ENCODE data around the gene DNAH8.

Gene DNAH8

DNA sequence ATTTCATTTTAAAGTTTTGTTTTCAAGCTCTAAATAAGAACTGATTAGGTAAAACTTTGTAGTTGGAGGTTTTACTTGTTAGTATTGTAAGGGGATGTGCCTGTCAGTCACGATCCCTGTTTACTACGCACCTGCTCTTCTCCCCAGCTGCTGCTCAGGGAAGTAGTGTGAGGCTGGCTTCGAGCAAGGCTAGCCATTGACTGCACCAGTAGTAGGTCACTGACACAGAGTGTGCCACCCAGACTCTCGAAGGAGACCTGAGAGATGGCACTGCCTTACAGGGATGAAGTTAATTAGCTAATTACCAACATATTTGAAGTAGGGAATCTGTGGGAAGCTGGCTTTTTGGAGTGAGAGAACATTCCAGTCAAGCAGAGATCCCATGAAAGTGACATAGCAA lies 89.2 kb downstream of the DNAH8 start:
- no peaks in the 10 kb centered on the region for H3K4me1 ChIP-seq (ENCODE audit: control insufficient read depth in 1 of 2, insufficient read depth in 2 of 2, low read length in 2 of 2)

DNA sequence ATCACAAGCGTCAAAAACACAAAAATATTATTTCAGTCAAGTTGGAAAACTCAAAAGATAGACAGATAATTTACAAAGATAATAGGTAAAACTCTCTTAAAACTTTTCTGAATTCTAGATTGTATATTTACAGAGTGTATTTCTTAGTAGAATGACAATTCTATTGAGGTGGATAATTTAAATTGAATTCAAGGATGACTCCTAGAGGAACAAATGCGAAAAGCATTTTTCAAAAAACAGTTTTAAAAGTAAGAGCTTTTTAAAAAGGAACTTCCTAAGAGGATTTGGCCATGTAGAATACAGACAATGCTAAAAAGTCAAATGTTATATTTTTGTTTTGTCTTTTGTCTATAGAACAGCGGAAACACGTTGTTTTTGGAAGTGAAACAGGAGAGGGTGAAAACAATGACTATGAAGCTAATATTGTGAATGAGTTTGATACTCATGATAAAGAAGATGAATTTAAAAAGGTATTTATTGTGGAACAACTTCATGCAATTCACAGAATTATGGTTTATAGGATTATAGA lies 90.1 kb downstream of the DNAH8 start:
- Histone ChIP-seq H3K27me3 (ENCODE audit: control insufficient read depth in 1 of 2, insufficient read depth in 2 of 2, low read length in 2 of 2) (no peaks in the 10 kb centered on the region), H3K4me3 (ENCODE audit: low read depth in 1 of 2, low read length in 2 of 2) (no peak overlapping the region), H3K9ac (ENCODE audit: low read depth in 1 of 2, low read length in 2 of 2) (no peak overlapping the region), H3K4me1 (ENCODE audit: control insufficient read depth in 1 of 2, insufficient read depth in 2 of 2, low read length in 2 of 2) (no peaks in the 10 kb centered on the region), H3K36me3 (ENCODE audit: control insufficient read depth in 1 of 2, insufficient read depth in 2 of 2, low read length in 2 of 2) (no peaks in the 10 kb centered on the region), H3K9me3 (ENCODE audit: control insufficient read depth in 1 of 2, low read length in 2 of 2) (no peaks in the 10 kb centered on the region), H3K27ac (ENCODE audit: low read depth, low read length) (no peak overlapping the region)

More for the DNA sequence above, 89.2 kb downstream of the DNAH8 start:
- H3K36me3 ChIP-seq (ENCODE audit: control insufficient read depth in 1 of 2, insufficient read depth in 2 of 2, low read length in 2 of 2), result no peaks in the 10 kb centered on the region
- no peaks in the 10 kb centered on the region for H3K9me3 ChIP-seq (ENCODE audit: control insufficient read depth in 1 of 2, low read length in 2 of 2)
- no peak overlapping the region for H3K9ac ChIP-seq (ENCODE audit: low read depth in 1 of 2, low read length in 2 of 2)
- H3K27me3 ChIP-seq (ENCODE audit: control insufficient read depth in 1 of 2, insufficient read depth in 2 of 2, low read length in 2 of 2), result no peaks in the 10 kb centered on the region
- H3K4me3 ChIP-seq (ENCODE audit: low read depth in 1 of 2, low read length in 2 of 2), result no peak overlapping the region
- no peak overlapping the region for H3K27ac ChIP-seq (ENCODE audit: low read depth, low read length)

DNA sequence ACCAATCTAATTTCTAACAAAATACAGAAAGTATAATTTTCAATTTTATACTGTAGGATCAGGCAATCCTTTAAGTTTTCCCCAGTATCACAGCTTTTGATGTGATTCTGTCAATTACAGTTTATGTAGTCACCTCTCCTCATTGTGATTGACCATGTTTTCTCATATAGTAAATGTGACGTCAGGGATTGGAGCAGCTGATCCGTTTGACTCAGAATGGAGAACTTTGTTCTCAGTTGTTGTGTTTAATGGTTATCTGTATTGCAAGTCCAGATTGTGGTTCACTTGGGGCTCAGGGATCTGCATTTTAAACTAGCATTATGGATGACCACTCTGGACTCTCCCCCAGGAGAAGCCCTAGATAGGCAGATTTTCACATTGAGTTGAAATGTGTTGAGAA lies 90.6 kb downstream of the DNAH8 start:
- no peaks in the 10 kb centered on the region for H3K36me3 ChIP-seq (ENCODE audit: control insufficient read depth in 1 of 2, insufficient read depth in 2 of 2, low read length in 2 of 2)
- no peaks in the 10 kb centered on the region for H3K4me1 ChIP-seq (ENCODE audit: control insufficient read depth in 1 of 2, insufficient read depth in 2 of 2, low read length in 2 of 2)
- no peak overlapping the region for H3K9ac ChIP-seq (ENCODE audit: low read depth in 1 of 2, low read length in 2 of 2)
- no peak overlapping the region for H3K4me3 ChIP-seq (ENCODE audit: low read depth in 1 of 2, low read length in 2 of 2)
- no peaks in the 10 kb centered on the region for H3K27me3 ChIP-seq (ENCODE audit: control insufficient read depth in 1 of 2, insufficient read depth in 2 of 2, low read length in 2 of 2)
- H3K9me3 ChIP-seq (ENCODE audit: control insufficient read depth in 1 of 2, low read length in 2 of 2), result no peaks in the 10 kb centered on the region
- H3K27ac ChIP-seq (ENCODE audit: low read depth, low read length), result no peak overlapping the region

DNA sequence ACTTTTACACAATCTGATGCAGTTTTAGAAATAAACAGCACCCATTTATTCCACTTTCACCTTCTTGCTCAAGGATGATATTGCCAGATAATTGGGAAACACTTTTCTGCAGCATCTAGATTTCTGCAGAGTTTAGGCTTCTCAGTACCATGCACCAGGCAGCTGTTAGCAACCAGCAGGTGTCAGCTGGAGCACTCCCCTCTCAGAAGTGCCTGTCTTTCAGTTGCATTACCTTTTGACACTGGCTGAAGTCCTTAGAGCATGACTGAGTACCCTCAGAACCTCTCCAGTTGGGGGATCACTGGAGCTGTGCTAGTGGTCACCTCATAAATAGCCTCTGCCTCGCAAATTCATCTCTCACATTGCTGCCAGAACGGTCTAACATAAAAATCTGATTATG lies 91.2 kb downstream of the DNAH8 start:
- no peak overlapping the region for H3K27ac ChIP-seq (ENCODE audit: low read depth, low read length)
- H3K36me3 ChIP-seq (ENCODE audit: control insufficient read depth in 1 of 2, insufficient read depth in 2 of 2, low read length in 2 of 2), result no peaks in the 10 kb centered on the region
- no peak overlapping the region for H3K9ac ChIP-seq (ENCODE audit: low read depth in 1 of 2, low read length in 2 of 2)
- H3K4me1 ChIP-seq (ENCODE audit: control insufficient read depth in 1 of 2, insufficient read depth in 2 of 2, low read length in 2 of 2), result no peaks in the 10 kb centered on the region
- no peaks in the 10 kb centered on the region for H3K9me3 ChIP-seq (ENCODE audit: control insufficient read depth in 1 of 2, low read length in 2 of 2)
- H3K27me3 ChIP-seq (ENCODE audit: control insufficient read depth in 1 of 2, insufficient read depth in 2 of 2, low read length in 2 of 2), result no peaks in the 10 kb centered on the region
- no peak overlapping the region for H3K4me3 ChIP-seq (ENCODE audit: low read depth in 1 of 2, low read length in 2 of 2)

DNA sequence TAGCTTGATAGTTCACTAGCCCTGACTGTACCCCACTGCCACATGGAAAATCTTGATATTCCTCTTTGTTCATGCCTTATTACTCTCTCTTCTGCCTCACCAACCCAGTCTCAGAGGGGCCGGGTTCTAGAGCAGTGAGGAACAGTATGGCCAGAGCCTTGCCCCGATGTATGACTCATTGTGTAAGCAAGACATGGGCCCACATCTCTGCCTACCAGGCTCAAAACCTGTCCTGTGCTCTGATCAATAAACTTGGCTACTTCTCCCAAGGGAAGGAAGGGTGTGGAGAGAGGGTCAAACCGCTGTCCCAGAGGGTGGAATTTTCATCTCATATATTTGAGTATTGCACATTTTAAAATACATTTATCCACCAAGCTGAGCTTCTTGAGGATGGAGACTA lies 91.7 kb downstream of the DNAH8 start:
- no peak overlapping the region for H3K4me3 ChIP-seq (ENCODE audit: low read depth in 1 of 2, low read length in 2 of 2)
- H3K27ac ChIP-seq (ENCODE audit: low read depth, low read length), result no peak overlapping the region
- H3K36me3 ChIP-seq (ENCODE audit: control insufficient read depth in 1 of 2, insufficient read depth in 2 of 2, low read length in 2 of 2), result no peaks in the 10 kb centered on the region
- no peaks in the 10 kb centered on the region for H3K9me3 ChIP-seq (ENCODE audit: control insufficient read depth in 1 of 2, low read length in 2 of 2)
- H3K27me3 ChIP-seq (ENCODE audit: control insufficient read depth in 1 of 2, insufficient read depth in 2 of 2, low read length in 2 of 2), result no peaks in the 10 kb centered on the region
- H3K4me1 ChIP-seq (ENCODE audit: control insufficient read depth in 1 of 2, insufficient read depth in 2 of 2, low read length in 2 of 2), result no peaks in the 10 kb centered on the region
- no peak overlapping the region for H3K9ac ChIP-seq (ENCODE audit: low read depth in 1 of 2, low read length in 2 of 2)

DNA sequence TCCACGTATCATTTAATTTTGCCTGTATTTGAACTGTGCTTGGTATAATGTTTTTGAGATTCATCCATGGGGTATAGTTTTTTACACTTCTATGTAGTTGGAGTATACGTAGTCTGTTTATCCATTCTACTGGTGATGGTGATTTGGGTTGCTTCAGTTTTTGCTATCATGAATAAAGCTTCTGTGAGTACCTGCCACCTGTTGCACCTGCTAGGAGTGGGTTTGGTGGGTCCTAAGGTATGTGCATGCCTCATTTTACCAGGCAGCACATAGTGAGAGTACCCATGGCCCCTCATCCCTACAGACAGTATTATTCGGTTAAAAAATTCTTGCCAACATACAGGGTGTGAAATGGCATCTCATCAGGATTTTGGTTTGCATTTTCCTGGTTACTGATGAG lies 92.9 kb downstream of the DNAH8 start:
- Histone ChIP-seq H3K9ac (ENCODE audit: low read depth in 1 of 2, low read length in 2 of 2) (no peak overlapping the region), H3K27me3 (ENCODE audit: control insufficient read depth in 1 of 2, insufficient read depth in 2 of 2, low read length in 2 of 2) (no peaks in the 10 kb centered on the region), H3K36me3 (ENCODE audit: control insufficient read depth in 1 of 2, insufficient read depth in 2 of 2, low read length in 2 of 2) (no peaks in the 10 kb centered on the region)

DNA sequence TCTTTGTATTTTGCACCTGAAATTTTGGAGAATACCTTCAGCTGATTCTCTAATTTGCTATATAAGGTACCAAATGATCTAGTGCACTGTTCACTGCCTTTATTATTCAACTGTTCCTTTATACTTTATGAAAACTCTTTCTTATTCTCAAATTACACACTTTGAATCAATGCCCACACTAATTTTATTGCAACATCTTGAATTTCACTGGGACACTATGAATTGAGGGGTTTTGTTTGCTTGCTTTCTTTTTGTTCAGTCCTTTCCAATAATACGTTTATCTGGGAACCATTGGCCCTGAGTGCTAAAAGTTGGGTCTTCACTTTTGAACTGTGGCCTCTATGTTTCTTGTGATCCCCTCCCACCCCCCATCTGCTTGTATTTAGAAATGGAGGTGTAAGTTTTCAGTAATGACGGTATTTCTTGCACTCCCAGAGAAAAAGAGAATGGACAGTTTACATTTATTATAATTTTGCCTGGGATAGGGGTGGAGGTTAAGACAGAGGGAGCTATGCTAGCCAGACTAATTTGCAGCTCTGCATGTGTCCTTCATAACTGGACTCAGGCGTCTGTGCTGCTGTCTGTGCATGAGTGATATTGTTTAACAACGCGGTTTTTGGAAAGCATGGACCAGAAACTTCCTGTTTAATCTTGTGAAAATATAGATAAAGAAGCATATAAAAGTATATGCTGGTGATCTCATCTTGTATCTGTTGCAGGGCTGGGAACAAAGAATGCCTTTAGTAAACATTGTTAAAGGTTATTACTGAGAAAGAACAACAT lies 98.1 kb downstream of the DNAH8 start:
- no peak overlapping the region for H3K9ac ChIP-seq (ENCODE audit: low read depth in 1 of 2, low read length in 2 of 2)
- no peak overlapping the region for H3K4me3 ChIP-seq (ENCODE audit: low read depth in 1 of 2, low read length in 2 of 2)
- H3K4me1 ChIP-seq (ENCODE audit: control insufficient read depth in 1 of 2, insufficient read depth in 2 of 2, low read length in 2 of 2), result no peaks in the 10 kb centered on the region
- no peaks in the 10 kb centered on the region for H3K36me3 ChIP-seq (ENCODE audit: control insufficient read depth in 1 of 2, insufficient read depth in 2 of 2, low read length in 2 of 2)
- no peaks in the 10 kb centered on the region for H3K27me3 ChIP-seq (ENCODE audit: control insufficient read depth in 1 of 2, insufficient read depth in 2 of 2, low read length in 2 of 2)
- H3K27ac ChIP-seq (ENCODE audit: low read depth, low read length), result no peak overlapping the region
- H3K9me3 ChIP-seq (ENCODE audit: control insufficient read depth in 1 of 2, low read length in 2 of 2), result no peaks in the 10 kb centered on the region

More for the DNA sequence above, 92.9 kb downstream of the DNAH8 start:
- Histone ChIP-seq H3K27ac (ENCODE audit: low read depth, low read length) (no peak overlapping the region), H3K4me1 (ENCODE audit: control insufficient read depth in 1 of 2, insufficient read depth in 2 of 2, low read length in 2 of 2) (no peaks in the 10 kb centered on the region), H3K9me3 (ENCODE audit: control insufficient read depth in 1 of 2, low read length in 2 of 2) (no peaks in the 10 kb centered on the region), H3K4me3 (ENCODE audit: low read depth in 1 of 2, low read length in 2 of 2) (no peak overlapping the region)

DNA sequence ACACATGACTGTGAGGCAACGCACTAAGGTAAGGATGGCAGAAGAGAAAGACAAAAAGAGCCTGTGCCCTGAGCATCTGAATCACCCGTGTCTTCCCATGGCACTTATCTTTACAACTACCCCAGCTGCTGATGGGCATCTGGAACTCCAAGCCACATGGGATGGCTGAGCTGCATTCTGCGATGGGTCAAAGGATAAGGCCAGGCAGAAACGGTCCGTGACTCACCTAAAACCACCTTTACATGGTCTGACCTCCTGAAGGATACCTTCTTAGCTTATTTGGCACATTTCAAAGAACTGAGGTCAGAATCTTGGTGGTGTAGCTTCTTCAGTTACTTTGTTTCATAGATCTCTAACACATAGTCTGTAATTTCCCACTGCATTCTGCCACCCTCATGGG lies 99.7 kb downstream of the DNAH8 start:
- Histone ChIP-seq H3K4me3 (ENCODE audit: low read depth in 1 of 2, low read length in 2 of 2) (no peak overlapping the region), H3K36me3 (ENCODE audit: control insufficient read depth in 1 of 2, insufficient read depth in 2 of 2, low read length in 2 of 2) (no peaks in the 10 kb centered on the region), H3K9ac (ENCODE audit: low read depth in 1 of 2, low read length in 2 of 2) (no peak overlapping the region), H3K9me3 (ENCODE audit: control insufficient read depth in 1 of 2, low read length in 2 of 2) (no peaks in the 10 kb centered on the region), H3K4me1 (ENCODE audit: control insufficient read depth in 1 of 2, insufficient read depth in 2 of 2, low read length in 2 of 2) (no peaks in the 10 kb centered on the region), H3K27me3 (ENCODE audit: control insufficient read depth in 1 of 2, insufficient read depth in 2 of 2, low read length in 2 of 2) (no peaks in the 10 kb centered on the region), H3K27ac (ENCODE audit: low read depth, low read length) (no peak overlapping the region)

DNA sequence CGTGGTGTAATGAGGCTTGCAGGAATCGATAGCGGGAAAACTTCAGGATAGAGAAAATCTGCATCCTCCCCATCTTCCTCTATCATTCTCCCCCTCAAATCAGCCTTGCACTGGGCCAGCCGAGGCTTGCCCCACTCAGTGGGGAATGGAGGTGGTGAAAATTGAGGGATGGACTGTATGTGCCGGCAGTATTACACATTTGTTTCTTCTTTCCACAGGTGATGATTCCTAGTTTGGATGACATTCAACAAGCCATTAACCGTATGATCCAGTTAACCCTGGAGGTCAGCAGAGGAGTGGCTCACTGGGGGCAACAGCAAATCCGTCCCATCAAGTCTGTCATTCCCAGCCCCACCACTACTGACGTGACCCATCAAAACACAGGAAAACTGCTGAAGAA lies 100.1 kb downstream of the DNAH8 start:
- Histone ChIP-seq H3K9me3 (ENCODE audit: control insufficient read depth in 1 of 2, low read length in 2 of 2) (no peaks in the 10 kb centered on the region), H3K27me3 (ENCODE audit: control insufficient read depth in 1 of 2, insufficient read depth in 2 of 2, low read length in 2 of 2) (no peaks in the 10 kb centered on the region), H3K9ac (ENCODE audit: low read depth in 1 of 2, low read length in 2 of 2) (no peak overlapping the region), H3K4me3 (ENCODE audit: low read depth in 1 of 2, low read length in 2 of 2) (no peak overlapping the region), H3K36me3 (ENCODE audit: control insufficient read depth in 1 of 2, insufficient read depth in 2 of 2, low read length in 2 of 2) (no peaks in the 10 kb centered on the region), H3K27ac (ENCODE audit: low read depth, low read length) (no peak overlapping the region), H3K4me1 (ENCODE audit: control insufficient read depth in 1 of 2, insufficient read depth in 2 of 2, low read length in 2 of 2) (no peaks in the 10 kb centered on the region)

DNA sequence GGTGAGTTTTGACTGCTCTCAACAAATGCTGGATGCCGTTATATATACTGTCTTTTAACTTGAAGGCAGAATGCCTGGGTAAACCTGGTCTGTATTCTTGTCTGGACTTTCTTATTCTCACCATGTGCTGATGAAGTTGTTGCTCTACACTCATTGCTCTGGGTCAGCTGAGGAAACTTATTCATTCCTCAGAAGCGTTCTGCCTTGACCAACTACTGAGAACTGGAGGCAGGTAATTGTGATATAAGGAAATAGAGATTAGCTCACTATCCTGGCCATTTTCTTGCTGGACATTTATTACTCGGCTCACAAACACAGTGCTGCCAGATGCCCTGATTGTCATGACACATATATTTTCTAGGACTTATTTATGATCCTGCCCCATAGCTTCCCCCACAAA lies 103.6 kb downstream of the DNAH8 start:
- Histone ChIP-seq H3K9ac (ENCODE audit: low read depth in 1 of 2, low read length in 2 of 2) (no peak overlapping the region), H3K9me3 (ENCODE audit: control insufficient read depth in 1 of 2, low read length in 2 of 2) (no peaks in the 10 kb centered on the region), H3K27me3 (ENCODE audit: control insufficient read depth in 1 of 2, insufficient read depth in 2 of 2, low read length in 2 of 2) (no peaks in the 10 kb centered on the region), H3K36me3 (ENCODE audit: control insufficient read depth in 1 of 2, insufficient read depth in 2 of 2, low read length in 2 of 2) (no peaks in the 10 kb centered on the region), H3K27ac (ENCODE audit: low read depth, low read length) (no peak overlapping the region), H3K4me1 (ENCODE audit: control insufficient read depth in 1 of 2, insufficient read depth in 2 of 2, low read length in 2 of 2) (no peaks in the 10 kb centered on the region), H3K4me3 (ENCODE audit: low read depth in 1 of 2, low read length in 2 of 2) (no peak overlapping the region)

Measured in duodenal mucosa (tissue), 2 donors.